H9 (cell line): ENCODE data around the gene PHTF2. TPM values are rescaled to one million over a fixed set of nuclear protein-coding genes. Genes with fewer than 3 reads are reported as not detected.

ENCODE experiments used
- DNase-seq: peaks from one replicate; pipeline ENCODE4 v3.0.0-alpha.2; 2017
- H2AFZ ChIP-seq: one replicate; pipeline ENCODE4 v1.6.1; 2013; ENCODE audit warnings: mild to moderate bottlenecking, low read length, control low read depth, moderate library complexity
- H2AK5ac ChIP-seq: 2 replicates; pipeline ENCODE4 v1.6.1; 2013; ENCODE audit warnings: low read length, control low read depth, mixed read lengths; ENCODE audit not compliant: insufficient read length
- H2BK120ac ChIP-seq: one replicate; pipeline ENCODE4 v1.6.1; 2013; ENCODE audit warnings: low read depth, mild to moderate bottlenecking, low read length, control low read depth, inconsistent platforms; ENCODE audit not compliant: poor library complexity, severe bottlenecking
- H2BK12ac ChIP-seq: 2 replicates; pipeline ENCODE4 v1.6.1; 2013; ENCODE audit warnings: low read length, control low read depth, mixed read lengths, low read depth; ENCODE audit not compliant: insufficient read length
- H2BK15ac ChIP-seq: 2 replicates; pipeline ENCODE4 v1.6.1; 2013; ENCODE audit warnings: low read depth, low read length, control low read depth
- H2BK20ac ChIP-seq: one replicate; pipeline ENCODE4 v1.6.1; 2013; ENCODE audit warnings: low read depth, mild to moderate bottlenecking, low read length, control low read depth, inconsistent platforms; ENCODE audit not compliant: poor library complexity, severe bottlenecking
- H2BK5ac ChIP-seq: 2 replicates; pipeline ENCODE4 v1.6.1; 2013; ENCODE audit warnings: low read length, control low read depth, mixed read lengths; ENCODE audit not compliant: insufficient read length
- H3K14ac ChIP-seq: 2 replicates; pipeline ENCODE4 v1.6.1; 2013; ENCODE audit warnings: low read length, control low read depth; ENCODE audit not compliant: insufficient read depth
- H3K18ac ChIP-seq: 2 replicates; pipeline ENCODE4 v1.6.1; 2013; ENCODE audit warnings: low read depth, mild to moderate bottlenecking, mixed read lengths, low read length, control low read depth; ENCODE audit not compliant: insufficient read length
- H3K23ac ChIP-seq: 2 replicates; pipeline ENCODE4 v1.6.1; 2013; ENCODE audit warnings: low read length, control low read depth, mixed read lengths, low read depth; ENCODE audit not compliant: insufficient read length
- H3K23me2 ChIP-seq: 2 replicates; pipeline ENCODE4 v1.6.1; 2013; ENCODE audit warnings: low read depth, mild to moderate bottlenecking, mixed read lengths, low read length, control low read depth; ENCODE audit not compliant: insufficient read length, poor library complexity, severe bottlenecking
- H3K27ac ChIP-seq: 2 replicates; pipeline ENCODE4 v1.5.1; 2013; ENCODE audit warnings: low read length, control low read depth, mixed read lengths, low read depth; ENCODE audit not compliant: insufficient read length
- H3K27me3 ChIP-seq: 2 replicates; pipeline ENCODE4 v1.6.1; 2013; ENCODE audit warnings: low read length, control low read depth, inconsistent platforms; ENCODE audit not compliant: insufficient read depth
- H3K4ac ChIP-seq: 2 replicates; pipeline ENCODE4 v1.6.1; 2013; ENCODE audit warnings: low read depth, mild to moderate bottlenecking, control low read depth, inconsistent platforms, low read length, moderate library complexity
- H3K4me1 ChIP-seq: 2 replicates; pipeline ENCODE4 v1.6.1; 2013; ENCODE audit warnings: low read length, control low read depth, inconsistent platforms; ENCODE audit not compliant: insufficient read depth
- H3K4me2 ChIP-seq: 2 replicates; pipeline ENCODE4 v1.6.1; 2013; ENCODE audit warnings: low read length, control low read depth, mixed read lengths; ENCODE audit not compliant: insufficient read length, insufficient read depth
- H3K56ac ChIP-seq: 2 replicates; pipeline ENCODE4 v1.6.1; 2013; ENCODE audit warnings: low read depth, mild to moderate bottlenecking, mixed read lengths, low read length, control low read depth; ENCODE audit not compliant: insufficient read length
- H3K79me1 ChIP-seq: 2 replicates; pipeline ENCODE4 v1.6.1; 2013; ENCODE audit warnings: low read depth, mild to moderate bottlenecking, moderate library complexity, low read length, control low read depth, inconsistent platforms; ENCODE audit not compliant: insufficient read depth, poor library complexity, severe bottlenecking
- H3K79me2 ChIP-seq: 2 replicates; pipeline ENCODE4 v1.6.1; 2013; ENCODE audit warnings: low read length, control low read depth, inconsistent platforms; ENCODE audit not compliant: insufficient read depth
- H3K9ac ChIP-seq: 2 replicates; pipeline ENCODE4 v1.6.1; 2013; ENCODE audit warnings: low read length, control low read depth, mixed read lengths; ENCODE audit not compliant: insufficient read length; ENCODE audit errors: extremely low read depth
- H3K9me3 ChIP-seq: one replicate; pipeline ENCODE4 v1.6.1; 2013; ENCODE audit warnings: low read depth, low read length, inconsistent platforms; ENCODE audit not compliant: control insufficient read depth
- H3T11ph ChIP-seq: one replicate; pipeline ENCODE4 v1.6.1; 2013; ENCODE audit warnings: mild to moderate bottlenecking, low read length, control low read depth, inconsistent platforms
- H4K20me1 ChIP-seq: one replicate; pipeline ENCODE4 v1.6.1; 2013; ENCODE audit not compliant: control insufficient read depth, insufficient read length, insufficient read depth
- H4K5ac ChIP-seq: 2 replicates; pipeline ENCODE4 v1.6.1; 2013; ENCODE audit warnings: low read depth, mild to moderate bottlenecking, mixed read lengths, low read length, control low read depth; ENCODE audit not compliant: insufficient read length
- H4K8ac ChIP-seq: replicated peaks from 2 replicates; pipeline ENCODE4 v1.6.1; 2013; ENCODE audit warnings: low read length, control low read depth, mixed read lengths, low read depth; ENCODE audit not compliant: insufficient read length
- H4K91ac ChIP-seq: 2 replicates; pipeline ENCODE4 v1.6.1; 2013; ENCODE audit warnings: low read depth, mild to moderate bottlenecking, moderate library complexity, mixed read lengths, low read length, control low read depth; ENCODE audit not compliant: insufficient read length
- H3K27ac Mint-ChIP-seq, 3 experiments: 2 replicates in 2 of 3; 3 replicates in 1 of 3; pipeline ENCODE4 v1.8.0; 2020 to 2021; ENCODE audit warnings: mixed read lengths in 3 of 3, mild to moderate bottlenecking in 1 of 3, moderate library complexity in 1 of 3
- H3K27me3 Mint-ChIP-seq: 2 replicates; pipeline ENCODE4 v1.8.0; 2021; ENCODE audit warnings: low read depth, mild to moderate bottlenecking, moderate library complexity, mixed read lengths
- H3K36me3 Mint-ChIP-seq, 3 experiments: 2 replicates in 2 of 3; 3 replicates in 1 of 3; pipeline ENCODE4 v1.8.0; 2020 to 2021; ENCODE audit warnings: low read depth in 3 of 3, mixed read lengths in 3 of 3; ENCODE audit not compliant: insufficient read depth in 1 of 3
- H3K4me1 Mint-ChIP-seq, 2 experiments: 2 replicates each; pipeline ENCODE4 v1.8.0; 2020; ENCODE audit warnings: mixed read lengths in 2 of 2
- H3K4me3 Mint-ChIP-seq, 2 experiments: 2 replicates in 1 of 2; 3 replicates in 1 of 2; pipeline ENCODE4 v1.8.0; 2020 to 2021; ENCODE audit warnings: mild to moderate bottlenecking in 2 of 2, mixed read lengths in 2 of 2, moderate library complexity in 1 of 2
- H3K9me3 Mint-ChIP-seq, 2 experiments: 2 replicates in 1 of 2; 3 replicates in 1 of 2; pipeline ENCODE4 v1.8.0; 2020; ENCODE audit warnings: mild to moderate bottlenecking in 2 of 2, mixed read lengths in 2 of 2, moderate library complexity in 1 of 2
- CTCF ChIP-seq: fragments of 200-600 bp; sonication (generic); conservative IDR thresholded peaks from 3 replicates; pipeline ENCODE4 v1.8.0; 2021; ENCODE audit warnings: antibody characterized with exemption, mild to moderate bottlenecking
- WGBS: extraction: QIAGEN DNeasy Blood & Tissue Kit; methylation state at CpG from one replicate; pipeline ENCODE4 v1.1.7; 2013; ENCODE audit warnings: missing lambda C conversion rate, low lambda C conversion rate, mixed read lengths; ENCODE audit not compliant: insufficient read length; ENCODE audit errors: extremely low coverage; 5-methylcytosine and 5-hydroxymethylcytosine counted together
- total RNA-seq: library from RNA; stranded (reverse); gene quantifications from 2 replicates; pipeline ENCODE4 v1.2.1, GENCODE V29; 2021

PHTF2 gene
- total RNA-seq, 1 experiment from 2014 or later = 16.2 TPM

GRCh38 chr7:77778535-77778934, 20.0 kb upstream of the PHTF2 start:
- Histone ChIP-seq H4K5ac (no peak overlapping the region), H3T11ph (no peak overlapping the region), H3K79me1 (no peaks in the 10 kb centered on the region), H3K4ac (no peak overlapping the region), H3K27ac (no peak overlapping the region), H2BK20ac (no peak overlapping the region), H3K4me2 (no peak overlapping the region), H3K18ac (no peak overlapping the region), H2BK120ac (no peak overlapping the region), H3K23ac (no peak overlapping the region), H3K23me2 (no peaks in the 10 kb centered on the region), H3K27me3 (no peaks in the 10 kb centered on the region), H3K56ac (no peak overlapping the region), H2BK15ac (no peak overlapping the region), H4K20me1 (no peaks in the 10 kb centered on the region), H4K8ac (no peak overlapping the region), H2AFZ (no peak overlapping the region), H3K4me1 (no peaks in the 10 kb centered on the region), H2AK5ac (no peak overlapping the region), H4K91ac (no peak overlapping the region), H2BK12ac (no peak overlapping the region), H3K9me3 (no peaks in the 10 kb centered on the region), H3K79me2 (no peaks in the 10 kb centered on the region), H3K14ac (no peak overlapping the region), H2BK5ac (no peak overlapping the region), H3K9ac (no peak overlapping the region)
- no peak for TF ChIP-seq CTCF
- WGBS = no CpG with 5 or more reads among the region's 2 CpGs
- Mint-ChIP-seq H3K36me3 (peaks cover 23 to 44% (median 38%) of the 10 kb centered on the region in 3 experiments; a peak in 6 of 7 replicates), H3K4me3 (no peak overlapping the region), H3K4me1 (no peaks in the 10 kb centered on the region), H3K27ac (no peak overlapping the region), H3K27me3 (no peaks in the 10 kb centered on the region), H3K9me3 (no peaks in the 10 kb centered on the region; a peak in 2 of 5 replicates)
- no peak for DNase-seq
